SK-MEL-5 (cell line): ENCODE results near the gene DOC2A. TPM values are rescaled to one million over a fixed set of nuclear protein-coding genes. Genes with fewer than 3 reads are reported as not detected.
A peak's percentile ranks its signal among the peaks of the same experiment; 100 is the strongest.

Source experiments
- DNase-seq: peaks from one replicate; pipeline ENCODE4 v3.0.0-alpha.2; 2016; ENCODE audit warnings: low read depth, low spot score
- in situ Hi-C: cut with HindIII; loops from 2 replicates; pipeline ENCODE4 v1.10.0; 2016; ENCODE audit warnings: low sequenced_read_pairs, high pct_unique_total_duplicates, low pct_unique_long_range_greater_than_20kb
- total RNA-seq: library from RNA; depleted of rRNA; stranded (reverse); fragments of >200 nt; shearing (Covaris generic); gene quantifications from 2 replicates; pipeline ENCODE4 v1.2.3, GENCODE V29; 2014

DOC2A gene
- total RNA-seq, 1 experiment from 2014 or later: 2.1 TPM

DNA sequence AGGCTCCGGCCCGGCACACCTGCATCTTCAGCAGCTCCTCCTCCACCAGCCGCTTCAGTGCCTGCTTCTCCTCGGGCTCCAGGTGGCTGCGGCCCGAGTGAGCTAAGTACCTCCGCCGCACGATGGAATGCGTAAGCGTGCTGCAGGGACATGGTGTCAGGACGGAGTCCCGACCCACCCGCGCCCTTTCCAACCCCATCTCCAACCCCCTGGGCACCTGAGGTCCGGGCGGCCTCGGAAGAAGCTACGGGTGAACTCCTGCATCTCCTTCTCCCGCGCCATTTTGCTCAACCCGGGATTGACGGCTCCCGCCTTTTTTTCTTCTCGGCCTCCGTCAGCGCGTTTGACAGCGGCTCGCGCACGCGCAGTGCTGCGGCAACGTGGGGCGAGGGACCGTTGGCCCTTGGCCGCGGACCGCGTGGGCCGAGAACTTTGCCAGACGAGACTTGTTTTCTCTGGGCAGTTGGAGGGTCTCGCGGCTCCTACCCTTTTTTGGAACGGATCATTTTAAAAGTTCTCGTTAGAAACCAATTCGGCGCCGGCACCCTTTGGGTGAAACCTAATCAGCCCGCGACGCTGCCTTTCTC, 15.4 kb downstream of the DOC2A start, which contains the start of gene HIRIP3:
HIRIP3 (minus strand) TSS at position 294 of the 587 bp plus-strand sequence; CDS start at position 282, 12 bp downstream.
- DNase-seq: peak; percentile 82
- in situ Hi-C loops: no loop called here

DNA sequence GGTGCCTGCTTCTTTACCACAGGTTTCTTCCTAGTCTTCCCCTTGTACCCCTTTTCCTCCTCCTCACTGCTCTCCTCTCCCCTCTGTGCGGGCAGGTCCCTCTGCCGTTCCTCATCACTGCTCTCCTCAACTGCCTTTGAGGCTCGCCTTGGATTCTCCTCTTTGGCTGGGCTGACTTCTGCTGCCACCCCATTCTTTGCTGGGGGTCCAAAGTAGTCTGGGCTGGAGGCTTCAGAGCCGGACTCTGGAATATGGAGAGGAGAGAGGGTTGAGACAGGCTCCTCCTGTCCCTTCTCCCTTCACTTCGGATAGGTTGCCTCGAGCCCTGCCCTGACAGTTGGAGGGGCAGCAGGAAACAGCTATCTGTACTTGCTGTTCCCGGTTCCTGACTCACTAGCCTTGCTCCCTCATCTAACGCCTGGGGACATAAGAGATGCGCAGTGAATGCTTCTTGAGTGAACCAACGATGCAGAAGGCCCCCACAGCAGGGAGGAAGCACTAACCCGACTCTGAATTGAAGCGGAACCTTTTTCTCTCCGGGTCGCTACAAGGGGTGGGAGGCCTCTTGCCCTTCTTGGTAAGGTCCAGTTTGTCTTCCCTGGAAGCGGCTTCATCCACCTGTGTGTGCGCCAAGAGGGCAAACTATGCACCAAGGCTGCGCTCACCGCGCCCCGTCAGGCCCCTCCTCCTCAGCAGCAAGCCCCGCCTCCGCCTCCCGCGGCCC, 16.1 kb downstream of the DOC2A start:
- peak; percentile 7 for DNase-seq

DNA sequence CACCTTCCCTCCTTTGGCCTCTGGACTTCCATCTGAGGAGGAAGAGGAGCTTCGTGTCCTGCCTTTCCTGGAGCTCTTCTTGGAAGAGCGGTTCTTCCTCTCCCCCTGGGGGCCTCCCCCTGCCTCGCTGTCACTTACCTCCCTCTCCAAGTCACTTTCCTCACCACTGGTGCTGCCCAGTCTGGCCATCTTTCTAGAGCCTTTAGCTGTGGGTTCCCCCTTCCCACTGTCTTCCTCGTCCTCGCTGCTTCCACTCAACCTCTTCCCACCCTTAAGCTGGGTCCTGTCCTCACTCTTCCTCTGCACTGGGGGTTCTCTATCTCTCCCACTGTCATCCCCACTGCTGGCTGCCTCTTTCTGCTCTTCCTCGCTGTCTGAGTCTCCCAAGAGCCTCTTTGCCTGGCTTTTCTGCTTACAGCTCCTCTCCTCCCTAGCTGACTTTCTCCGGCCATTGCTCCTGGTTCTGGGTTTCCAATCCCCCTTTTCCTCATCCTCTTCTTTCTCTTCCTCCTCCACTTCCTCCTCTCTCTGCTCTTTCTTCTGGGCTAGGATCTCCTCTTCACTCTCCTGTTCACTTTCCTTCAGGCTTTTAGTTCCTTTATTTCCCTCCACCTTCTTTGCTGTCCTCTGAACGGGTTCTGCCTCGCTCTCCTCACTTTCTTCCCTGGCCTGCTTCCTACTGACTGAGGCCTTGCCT, 16.8 kb downstream of the DOC2A start:
- in situ Hi-C loops: no loop called here
- DNase-seq: no peak

More for the DNA sequence above, 16.1 kb downstream of the DOC2A start:
- in situ Hi-C loops: no loop called here

DNA sequence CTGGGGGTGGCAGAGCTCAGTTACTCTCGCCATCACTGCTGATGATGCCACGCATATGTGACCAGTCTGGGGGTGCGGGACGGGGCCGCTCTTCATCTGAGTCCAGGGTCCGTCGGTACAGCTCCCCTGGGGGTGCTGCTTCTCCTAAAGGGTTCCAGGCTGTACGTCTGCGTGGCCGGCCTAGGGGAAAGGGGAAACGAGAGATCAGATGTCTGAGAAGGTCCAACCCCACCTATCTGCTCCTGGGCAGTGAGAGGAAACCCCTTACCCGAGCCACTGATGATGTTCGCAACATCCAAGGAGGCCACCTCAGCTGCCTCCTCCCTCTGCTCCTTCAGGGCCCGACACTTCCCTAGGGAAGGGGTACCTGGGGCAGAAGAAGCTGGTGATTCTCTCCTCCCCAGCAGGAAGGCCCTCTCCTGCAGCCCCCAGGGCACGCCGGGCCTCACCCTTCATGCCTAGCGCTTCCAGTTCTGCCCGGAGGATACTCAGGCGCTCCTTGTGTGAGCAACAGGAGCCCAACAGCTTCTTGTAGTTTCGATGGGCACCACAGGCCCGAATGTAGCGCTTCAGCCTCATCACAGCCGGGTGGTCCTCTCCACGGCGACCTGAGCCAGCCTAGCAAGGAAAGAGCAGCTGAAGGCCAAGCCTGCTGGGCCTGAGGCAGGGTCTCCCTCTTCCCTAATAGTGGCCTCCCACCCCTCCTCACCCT, 17.5 kb downstream of the DOC2A start:
- in situ Hi-C loops: no loop called here
- no peak for DNase-seq

DNA sequence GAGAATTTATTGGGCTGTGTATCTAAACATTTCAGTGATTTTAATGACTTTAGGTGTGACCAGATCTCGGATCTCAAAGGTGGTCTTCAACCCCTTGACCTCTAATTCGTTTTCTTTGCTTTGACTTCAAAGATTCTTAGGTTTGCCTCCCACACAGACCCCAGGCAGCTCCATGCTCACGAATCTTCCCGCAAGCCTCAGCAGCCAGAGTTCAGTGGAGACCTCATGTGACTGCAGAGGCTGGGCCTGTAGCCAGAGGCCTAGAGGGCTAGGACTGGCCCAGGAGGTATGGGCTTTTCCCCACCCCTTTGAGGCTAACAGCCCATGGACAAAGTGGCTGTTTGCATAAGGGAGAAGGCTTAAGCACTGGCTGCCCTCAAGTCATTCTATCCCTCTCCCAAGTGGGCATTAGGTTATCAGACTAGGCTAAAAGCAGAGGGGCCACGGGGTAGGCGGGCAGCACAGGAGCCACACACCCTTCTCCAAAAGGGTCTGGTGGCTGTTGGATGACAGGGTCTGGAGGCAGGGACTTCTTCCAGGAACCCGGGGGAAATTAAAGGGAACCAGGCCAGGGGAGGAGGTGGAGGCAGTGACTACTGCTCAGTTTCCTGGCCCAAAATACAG, 18.4 kb downstream of the DOC2A start:
- in situ Hi-C loops: no loop called here
- peak; percentile 48 for DNase-seq

DNA sequence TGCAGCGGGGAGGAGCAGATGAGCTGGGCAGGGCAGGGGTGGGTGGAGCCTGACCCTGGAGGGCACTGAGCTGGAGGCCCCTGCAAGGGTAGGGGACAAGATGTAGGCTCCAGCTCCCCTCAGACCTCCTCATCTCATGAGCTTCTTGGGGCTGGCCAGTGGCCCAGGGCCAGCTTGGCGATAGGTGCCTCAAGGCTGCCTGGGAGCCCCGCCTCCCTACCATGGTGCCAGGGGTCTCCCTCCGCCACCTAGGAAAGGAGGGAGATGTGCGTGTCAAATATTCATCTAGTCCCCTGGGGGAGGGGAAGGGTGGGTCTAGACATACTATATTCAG, 19.3 kb downstream of the DOC2A start:
- in situ Hi-C loops: no loop called here
- no peak for DNase-seq

DNA sequence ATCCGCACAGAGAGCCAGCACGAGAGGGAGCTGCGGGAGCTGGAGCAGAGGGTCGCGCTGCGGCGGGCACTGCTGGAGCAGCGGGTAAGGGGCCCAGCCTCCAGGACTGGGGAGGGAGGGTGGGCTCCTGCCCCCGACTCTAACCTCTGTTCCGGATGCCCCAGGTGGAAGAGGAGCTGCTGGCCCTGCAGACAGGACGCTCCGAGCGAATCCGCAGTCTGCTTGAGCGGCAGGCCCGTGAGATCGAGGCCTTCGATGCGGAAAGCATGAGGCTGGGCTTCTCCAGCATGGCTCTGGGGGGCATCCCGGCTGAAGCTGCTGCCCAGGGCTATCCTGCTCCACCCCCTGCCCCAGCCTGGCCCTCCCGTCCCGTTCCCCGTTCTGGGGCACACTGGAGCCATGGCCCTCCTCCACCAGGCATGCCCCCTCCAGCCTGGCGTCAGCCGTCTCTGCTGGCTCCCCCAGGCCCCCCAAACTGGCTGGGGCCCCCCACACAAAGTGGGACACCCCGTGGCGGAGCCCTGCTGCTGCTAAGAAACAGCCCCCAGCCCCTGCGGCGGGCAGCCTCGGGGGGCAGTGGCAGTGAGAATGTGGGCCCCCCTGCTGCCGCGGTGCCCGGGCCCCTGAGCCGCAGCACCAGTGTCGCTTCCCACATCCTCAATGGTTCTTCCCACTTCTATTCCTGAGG, 19.8 kb downstream of the DOC2A start:
- in situ Hi-C loops: no loop called here
- DNase-seq: no peak

DNA sequence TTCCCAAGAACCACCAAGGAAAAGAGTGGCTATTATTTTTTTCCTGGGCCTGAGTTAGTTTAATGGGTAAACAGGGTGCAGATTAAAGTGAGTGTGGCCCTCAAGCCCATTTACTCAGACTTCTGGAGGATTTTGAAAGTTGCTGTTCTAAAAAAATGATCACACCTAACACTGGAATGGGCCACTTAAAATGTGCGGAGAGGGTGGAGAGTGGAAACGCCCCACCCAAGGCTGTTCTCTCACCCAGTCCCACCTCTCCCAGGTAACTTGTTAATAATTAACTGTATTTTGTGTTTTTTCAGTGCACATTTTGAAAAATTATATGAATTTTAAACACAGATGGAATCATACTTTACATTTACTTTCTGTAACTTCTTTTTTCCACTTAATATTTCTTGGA, 20.8 kb downstream of the DOC2A start:
- in situ Hi-C loops: no loop called here
- no peak for DNase-seq

DNA sequence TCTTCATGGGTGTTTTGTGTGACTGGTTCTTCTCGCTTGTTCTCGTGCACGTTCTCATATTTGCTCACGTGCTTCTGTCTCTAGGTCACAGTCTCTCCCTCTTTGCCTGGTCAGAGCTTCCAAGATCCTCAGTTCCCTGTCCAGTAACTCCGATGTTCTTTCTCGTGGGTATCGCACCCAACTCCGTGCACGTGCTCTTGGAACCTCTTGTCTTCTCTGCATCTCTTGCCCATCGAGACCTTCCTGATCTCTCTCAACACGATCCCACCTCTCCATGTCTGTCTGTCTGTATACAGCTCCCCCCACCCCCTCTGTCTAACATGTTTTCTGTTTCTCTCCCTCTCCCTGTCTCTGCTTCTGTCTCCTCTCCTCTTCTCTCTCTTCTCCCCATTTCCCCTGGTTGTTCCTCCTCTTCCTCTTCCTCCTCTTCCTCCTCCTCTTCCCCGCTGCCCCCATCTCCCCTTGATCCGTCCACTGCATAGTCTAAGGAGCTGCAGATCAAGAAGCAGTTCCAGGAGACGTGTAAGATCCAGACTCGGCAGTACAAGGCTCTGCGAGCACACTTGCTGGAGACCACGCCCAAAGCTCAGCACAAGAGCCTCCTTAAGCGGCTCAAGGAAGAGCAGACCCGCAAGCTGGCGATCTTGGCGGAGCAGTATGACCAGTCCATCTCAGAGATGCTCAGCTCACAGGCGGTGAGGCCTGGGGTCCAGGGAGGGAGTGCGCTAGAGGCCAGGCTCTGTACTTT, 21.5 kb downstream of the DOC2A start:
- DNase-seq: no peak
- in situ Hi-C loops: no loop called here

DNA sequence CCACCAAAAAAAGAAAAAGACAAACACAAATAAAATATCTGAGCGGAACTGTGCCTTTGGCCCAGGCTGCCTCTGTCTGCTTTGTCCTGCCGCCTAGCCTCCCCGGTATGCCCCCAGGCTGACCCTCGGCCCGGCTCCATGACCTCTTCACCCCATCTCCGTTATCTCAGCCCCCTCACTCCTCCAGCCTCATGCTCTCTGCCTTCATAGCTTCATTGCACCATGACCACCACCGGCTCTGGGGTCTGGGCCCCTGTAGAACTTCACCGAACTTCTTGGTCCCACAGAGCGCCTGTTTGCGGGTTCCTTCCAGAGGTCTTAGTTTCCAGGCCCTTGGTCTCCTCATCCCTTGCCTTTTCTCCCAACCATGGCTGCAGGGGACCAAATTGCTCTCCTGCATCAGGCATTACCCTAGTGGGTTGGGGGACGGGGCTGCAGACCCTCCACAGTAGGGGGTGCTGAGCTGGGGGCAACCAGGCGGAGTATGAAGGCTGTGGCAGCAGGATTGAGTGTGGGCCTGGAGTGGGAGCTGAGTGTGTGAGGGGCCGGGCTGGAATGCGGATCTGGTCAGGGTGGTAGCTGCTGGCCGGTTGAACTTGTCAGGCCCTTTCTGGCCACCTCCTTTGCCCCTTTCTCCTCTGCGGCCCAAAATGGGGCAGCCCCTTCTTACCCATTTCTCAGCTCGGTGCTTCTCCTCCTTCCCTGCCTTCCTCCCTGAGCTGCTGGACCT, 22.3 kb downstream of the DOC2A start:
- no peak for DNase-seq
- in situ Hi-C loops: no loop called here

DNA sequence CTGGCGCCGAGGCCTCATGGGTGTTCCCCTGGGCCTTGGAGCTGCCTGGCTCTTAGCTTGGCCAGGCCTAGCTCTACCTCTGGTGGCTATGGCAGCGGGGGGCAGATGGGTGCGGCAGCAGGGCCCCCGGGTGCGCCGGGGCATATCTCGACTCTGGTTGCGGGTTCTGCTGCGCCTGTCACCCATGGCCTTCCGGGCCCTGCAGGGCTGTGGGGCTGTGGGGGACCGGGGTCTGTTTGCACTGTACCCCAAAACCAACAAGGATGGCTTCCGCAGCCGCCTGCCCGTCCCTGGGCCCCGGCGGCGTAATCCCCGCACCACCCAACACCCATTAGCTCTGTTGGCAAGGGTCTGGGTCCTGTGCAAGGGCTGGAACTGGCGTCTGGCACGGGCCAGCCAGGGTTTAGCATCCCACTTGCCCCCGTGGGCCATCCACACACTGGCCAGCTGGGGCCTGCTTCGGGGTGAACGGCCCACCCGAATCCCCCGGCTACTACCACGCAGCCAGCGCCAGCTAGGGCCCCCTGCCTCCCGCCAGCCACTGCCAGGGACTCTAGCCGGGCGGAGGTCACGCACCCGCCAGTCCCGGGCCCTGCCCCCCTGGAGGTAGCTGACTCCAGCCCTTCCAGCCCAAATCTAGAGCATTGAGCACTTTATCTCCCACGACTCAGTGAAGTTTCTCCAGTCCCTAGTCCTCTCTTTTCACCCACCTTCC, 23.3 kb downstream of the DOC2A start:
- DNase-seq: no peak
- in situ Hi-C loops: no loop called here

DNA sequence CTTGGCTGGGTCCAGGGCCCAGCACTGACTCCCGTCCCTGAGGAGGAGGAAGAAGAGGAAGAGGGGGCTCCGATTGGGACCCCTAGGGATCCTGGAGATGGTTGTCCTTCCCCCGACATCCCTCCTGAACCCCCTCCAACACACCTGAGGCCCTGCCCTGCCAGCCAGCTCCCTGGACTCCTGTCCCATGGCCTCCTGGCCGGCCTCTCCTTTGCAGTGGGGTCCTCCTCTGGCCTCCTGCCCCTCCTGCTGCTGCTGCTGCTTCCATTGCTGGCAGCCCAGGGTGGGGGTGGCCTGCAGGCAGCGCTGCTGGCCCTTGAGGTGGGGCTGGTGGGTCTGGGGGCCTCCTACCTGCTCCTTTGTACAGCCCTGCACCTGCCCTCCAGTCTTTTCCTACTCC, 23.9 kb downstream of the DOC2A start:
- in situ Hi-C loops: no loop called here
- no peak for DNase-seq

DNA sequence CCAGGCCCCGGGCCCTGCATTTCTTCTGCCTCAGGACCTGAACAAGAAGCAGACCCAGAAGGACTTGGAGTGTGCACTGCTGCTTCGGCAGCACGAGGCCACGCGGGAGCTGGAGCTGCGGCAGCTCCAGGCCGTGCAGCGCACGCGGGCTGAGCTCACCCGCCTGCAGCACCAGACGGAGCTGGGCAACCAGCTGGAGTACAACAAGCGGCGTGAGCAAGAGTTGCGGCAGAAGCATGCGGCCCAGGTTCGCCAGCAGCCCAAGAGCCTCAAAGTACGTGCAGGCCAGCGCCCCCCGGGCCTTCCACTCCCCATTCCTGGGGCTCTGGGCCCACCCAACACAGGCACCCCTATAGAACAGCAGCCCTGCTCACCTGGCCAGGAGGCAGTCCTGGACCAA, 24.6 kb downstream of the DOC2A start:
- in situ Hi-C loops: no loop called here
- no peak for DNase-seq

DNA sequence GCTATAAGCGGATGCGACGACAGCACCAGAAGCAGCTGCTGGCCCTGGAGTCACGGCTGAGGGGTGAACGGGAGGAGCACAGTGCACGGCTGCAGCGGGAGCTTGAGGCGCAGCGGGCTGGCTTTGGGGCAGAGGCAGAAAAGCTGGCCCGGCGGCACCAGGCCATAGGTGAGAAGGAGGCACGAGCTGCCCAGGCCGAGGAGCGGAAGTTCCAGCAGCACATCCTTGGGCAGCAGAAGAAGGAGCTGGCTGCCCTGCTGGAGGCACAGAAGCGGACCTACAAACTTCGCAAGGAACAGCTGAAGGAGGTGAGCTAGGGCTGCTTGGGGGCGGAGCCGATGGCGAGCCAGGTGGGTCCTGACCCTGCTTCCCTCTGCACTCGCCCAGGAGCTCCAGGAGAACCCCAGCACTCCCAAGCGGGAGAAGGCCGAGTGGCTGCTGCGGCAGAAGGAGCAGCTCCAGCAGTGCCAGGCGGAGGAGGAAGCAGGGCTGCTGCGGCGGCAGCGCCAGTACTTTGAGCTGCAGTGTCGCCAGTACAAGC, 25.5 kb downstream of the DOC2A start:
- in situ Hi-C loops: no loop called here
- DNase-seq: no peak

DNA sequence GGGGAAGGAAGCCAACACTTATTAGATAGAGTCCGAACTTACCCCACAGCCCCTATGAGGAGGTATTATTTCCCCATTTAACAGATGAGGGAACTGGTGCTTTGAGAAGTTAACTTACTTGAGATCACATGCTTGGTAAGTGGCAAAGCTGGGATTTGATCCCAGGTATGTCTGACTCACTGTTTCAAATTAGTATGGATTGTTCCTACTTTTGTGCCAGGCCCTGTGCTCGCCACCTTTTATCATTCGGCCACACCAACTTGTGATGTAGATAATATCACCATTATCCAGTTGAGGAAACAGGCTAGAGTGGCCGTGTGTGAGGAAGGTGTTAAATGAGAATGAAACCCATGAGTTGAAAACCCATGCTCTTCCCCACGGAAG, 26.1 kb downstream of the DOC2A start:
- in situ Hi-C loops: no loop called here

More for the DNA sequence above, 26.1 kb downstream of the DOC2A start:
- no peak for DNase-seq
